Activated naive CD4-positive, alpha-beta T cell treated with anti-CD3 and anti-CD28 coated beads, Interleukin-2, amount 10 ng/mL, durations not matched to agents 7 days and 5 days (primary cell): Measurements from ENCODE around the gene KIAA1671.

Experiments
- CTCF ChIA-PET: fragments of 350-600 bp; sonication (Branson Sonifier 250); formaldehyde crosslinking; loops from one replicate; lab custom pipeline; 2021; ENCODE audit warnings: antibody characterized with exemption; lab: Charles Lee
- DNase-seq: peaks from one replicate; pipeline ENCODE4 v3.0.0-alpha.2; 2020
- H3K27ac Mint-ChIP-seq: one replicate; pipeline ENCODE4 v1.8.0; 2021; ENCODE audit warnings: mild to moderate bottlenecking, moderate library complexity, mixed read lengths
- H3K27me3 Mint-ChIP-seq: one replicate; pipeline ENCODE4 v1.8.0; 2021; ENCODE audit warnings: mild to moderate bottlenecking, mixed read lengths
- H3K36me3 Mint-ChIP-seq: one replicate; pipeline ENCODE4 v1.8.0; 2021; ENCODE audit warnings: mixed read lengths
- H3K4me1 Mint-ChIP-seq: one replicate; pipeline ENCODE4 v1.8.0; 2021; ENCODE audit warnings: mixed read lengths
- H3K4me3 Mint-ChIP-seq: one replicate; pipeline ENCODE4 v1.8.0; 2021; ENCODE audit warnings: mild to moderate bottlenecking, moderate library complexity, mixed read lengths
- H3K9me3 Mint-ChIP-seq: one replicate; pipeline ENCODE4 v1.8.0; 2021; ENCODE audit warnings: mixed read lengths

The KIAA1671 gene

DNA sequence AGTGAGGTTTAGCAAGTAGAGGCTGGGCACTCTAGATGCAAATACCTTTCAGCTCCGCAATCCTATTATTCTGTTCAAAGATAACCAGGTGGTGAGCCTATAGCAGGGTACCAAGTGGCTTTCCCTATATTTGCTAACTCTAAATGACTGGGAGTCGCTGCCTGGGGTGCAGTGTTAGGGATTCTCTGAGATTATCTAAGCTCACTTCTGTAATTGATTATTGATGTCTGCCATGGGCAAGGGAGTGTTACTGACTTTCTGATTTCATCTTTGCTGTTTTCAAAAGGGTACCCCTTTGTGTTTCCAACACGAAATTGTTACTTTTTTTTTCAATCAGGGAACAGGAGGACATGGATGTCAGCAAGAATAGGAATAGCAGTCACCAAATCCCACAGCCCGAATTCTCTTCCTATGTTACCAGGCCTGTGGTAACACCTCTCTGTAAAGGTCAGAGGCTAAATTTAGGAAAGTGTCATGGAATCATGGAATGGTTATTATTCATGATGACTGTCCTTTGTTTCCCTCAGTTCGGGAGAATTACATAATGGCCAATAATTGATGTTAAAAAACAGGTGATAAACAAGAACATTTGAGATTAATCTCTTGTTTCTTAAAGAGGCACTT lies 184.5 kb downstream of the KIAA1671 start:
- Mint-ChIP-seq H3K36me3 (peaks cover 5% of the 10 kb centered on the region), H3K9me3 (no peaks in the 10 kb centered on the region), H3K27me3 (no peaks in the 10 kb centered on the region), H3K4me3 (no peak overlapping the region), H3K27ac (no peak overlapping the region), H3K4me1 (no peaks in the 10 kb centered on the region)
- DNase-seq, result no peak
- CTCF ChIA-PET, result no interaction called here

DNA sequence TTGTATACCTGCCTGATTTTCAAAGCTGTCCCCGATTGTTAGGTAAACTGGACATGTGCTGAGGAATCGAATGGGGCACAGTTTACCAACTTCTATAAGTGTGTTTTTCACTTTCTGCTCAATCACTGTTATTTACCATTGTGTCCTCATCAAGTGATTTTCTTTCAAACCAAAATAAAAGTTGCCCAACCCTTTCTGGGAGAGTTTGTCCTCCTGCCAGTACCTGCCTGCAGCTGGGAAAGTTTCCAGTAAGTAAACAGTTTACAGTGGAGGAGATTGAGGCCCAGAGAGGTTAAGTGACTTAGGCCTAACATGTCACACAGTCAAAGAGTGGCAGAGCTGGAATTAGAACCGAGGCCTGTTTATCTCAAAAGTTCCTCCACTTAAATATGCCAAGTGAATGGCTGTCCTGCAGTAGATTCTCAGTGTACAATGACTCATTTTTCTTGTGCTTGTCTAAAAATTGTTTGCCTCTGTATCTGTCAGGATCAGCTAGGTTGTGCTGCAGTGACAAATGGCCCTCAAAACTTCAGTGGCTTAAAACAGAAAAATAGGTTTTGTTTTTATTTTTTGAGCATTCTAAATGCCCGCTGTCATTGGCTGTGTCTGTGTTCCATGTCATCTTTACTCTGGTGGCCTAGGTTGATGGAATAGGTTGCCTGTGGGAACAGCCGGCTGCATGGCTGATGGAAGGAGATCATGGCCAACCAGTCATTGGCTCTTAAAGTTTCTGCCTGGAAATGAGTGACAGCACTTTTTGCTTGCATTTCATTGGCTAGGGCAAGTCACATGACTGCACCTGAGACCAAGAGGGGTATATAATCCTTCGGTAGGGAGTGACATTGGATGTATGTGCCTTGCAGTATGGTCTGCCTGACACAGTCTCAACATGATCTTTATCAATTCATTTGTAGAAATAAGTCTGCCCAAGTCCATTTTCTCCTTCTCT lies 185.3 kb downstream of the KIAA1671 start:
- Mint-ChIP-seq H3K4me3 (no peak overlapping the region), H3K27ac (no peak overlapping the region), H3K9me3 (no peaks in the 10 kb centered on the region), H3K27me3 (no peaks in the 10 kb centered on the region), H3K36me3 (peaks cover 5% of the 10 kb centered on the region), H3K4me1 (no peaks in the 10 kb centered on the region)
- CTCF ChIA-PET, result no interaction called here
- DNase-seq, result no peak

DNA sequence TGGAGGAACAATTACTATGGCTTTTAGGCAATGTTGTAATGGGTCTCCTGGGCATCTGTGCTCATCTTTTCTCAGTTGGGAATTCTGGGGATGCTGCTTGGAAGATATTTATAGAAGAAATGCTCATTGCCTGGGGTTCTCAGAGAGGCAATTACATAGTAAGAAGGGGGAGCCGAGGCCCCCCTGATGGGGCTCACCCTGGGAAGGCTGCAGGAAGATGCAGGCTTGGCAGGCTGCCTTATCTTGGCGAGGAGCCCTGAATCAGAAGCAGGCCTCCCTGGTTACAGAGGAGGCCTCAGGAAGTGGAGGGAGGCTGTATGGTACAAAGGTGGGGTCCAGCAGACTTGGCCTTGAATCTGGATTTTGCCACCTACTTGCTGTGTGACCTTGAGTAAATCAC lies 186.5 kb downstream of the KIAA1671 start:
- CTCF ChIA-PET, result no interaction called here

DNA sequence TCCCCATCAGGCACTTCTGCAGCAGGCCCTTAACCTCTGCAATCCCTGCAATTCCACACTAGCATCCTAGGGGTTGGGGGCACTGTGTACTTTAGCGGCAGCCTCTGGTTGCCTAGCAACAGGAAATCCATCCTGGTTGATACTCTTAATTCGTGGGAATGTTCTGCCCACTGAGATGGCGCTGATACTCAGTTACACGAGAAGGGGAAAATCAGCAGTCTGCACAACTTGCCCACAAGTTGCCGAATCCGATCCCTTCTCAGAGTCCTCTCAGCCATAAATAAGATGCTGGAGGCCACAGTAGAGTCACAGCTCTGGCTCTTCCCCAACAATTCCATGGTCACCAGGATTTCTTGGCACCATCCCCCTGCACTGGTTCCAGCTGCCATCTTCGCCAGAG lies 189.6 kb downstream of the KIAA1671 start:
- Mint-ChIP-seq H3K4me1 (no peaks in the 10 kb centered on the region), H3K36me3 (peaks cover 5% of the 10 kb centered on the region), H3K27ac (no peak overlapping the region), H3K27me3 (no peaks in the 10 kb centered on the region), H3K4me3 (no peak overlapping the region), H3K9me3 (no peaks in the 10 kb centered on the region)
- DNase-seq, result no peak
- CTCF ChIA-PET, result no interaction called here

More for the DNA sequence above, 186.5 kb downstream of the KIAA1671 start:
- H3K4me3 Mint-ChIP-seq, result no peak overlapping the region
- no peaks in the 10 kb centered on the region for H3K4me1 Mint-ChIP-seq
- H3K9me3 Mint-ChIP-seq, result no peaks in the 10 kb centered on the region
- no peaks in the 10 kb centered on the region for H3K27me3 Mint-ChIP-seq
- peaks cover 5% of the 10 kb centered on the region for H3K36me3 Mint-ChIP-seq
- H3K27ac Mint-ChIP-seq, result no peak overlapping the region
- DNase-seq, result no peak

DNA sequence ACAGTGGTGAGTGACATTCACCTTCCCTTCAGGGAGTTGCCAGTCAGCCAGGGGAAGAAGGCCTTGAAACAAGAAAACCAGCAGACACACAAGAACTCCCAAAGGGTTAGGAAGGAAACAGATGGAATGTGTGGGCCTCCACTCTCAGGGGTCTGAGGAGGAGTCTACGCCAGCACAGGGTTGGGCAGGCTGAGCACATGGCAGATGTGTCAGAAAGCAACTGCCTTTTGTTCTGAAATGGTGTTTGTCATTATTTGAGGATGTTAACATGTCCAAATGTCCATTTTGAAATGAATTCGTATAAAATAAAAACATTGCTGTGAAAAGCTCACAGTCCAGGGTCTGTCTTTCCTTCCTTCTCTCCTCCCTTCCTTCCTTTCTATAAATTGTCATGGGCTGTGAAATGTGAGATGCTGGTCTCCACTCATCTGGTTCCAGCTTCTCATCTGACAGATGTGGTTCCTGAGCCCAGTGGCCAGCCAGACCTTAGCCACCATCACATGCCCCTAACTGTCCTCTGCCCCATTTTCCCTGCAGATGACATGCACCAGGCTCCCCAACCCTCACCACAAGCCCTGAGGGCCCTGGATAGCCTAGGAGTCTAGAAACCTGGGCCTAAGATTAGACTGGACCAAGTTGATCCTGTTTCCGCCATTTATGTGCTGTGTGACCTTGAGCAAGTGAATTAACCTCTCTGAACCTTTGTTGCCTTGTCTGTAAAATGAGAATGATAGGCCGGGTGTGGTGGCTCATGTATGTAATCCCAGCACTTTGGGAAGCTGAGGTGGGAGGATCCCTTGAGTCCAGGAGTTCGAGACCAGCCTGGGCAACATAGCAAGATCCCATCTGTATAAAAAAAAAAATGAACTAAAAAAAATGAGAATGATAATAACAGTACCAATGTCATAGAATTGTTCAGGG lies 190.9 kb downstream of the KIAA1671 start:
- Mint-ChIP-seq H3K9me3 (no peaks in the 10 kb centered on the region), H3K4me3 (no peak overlapping the region), H3K27ac (no peak overlapping the region), H3K27me3 (no peaks in the 10 kb centered on the region), H3K36me3 (peaks cover 1% of the 10 kb centered on the region), H3K4me1 (no peaks in the 10 kb centered on the region)
- DNase-seq, result no peak
- CTCF ChIA-PET, result no interaction called here

DNA sequence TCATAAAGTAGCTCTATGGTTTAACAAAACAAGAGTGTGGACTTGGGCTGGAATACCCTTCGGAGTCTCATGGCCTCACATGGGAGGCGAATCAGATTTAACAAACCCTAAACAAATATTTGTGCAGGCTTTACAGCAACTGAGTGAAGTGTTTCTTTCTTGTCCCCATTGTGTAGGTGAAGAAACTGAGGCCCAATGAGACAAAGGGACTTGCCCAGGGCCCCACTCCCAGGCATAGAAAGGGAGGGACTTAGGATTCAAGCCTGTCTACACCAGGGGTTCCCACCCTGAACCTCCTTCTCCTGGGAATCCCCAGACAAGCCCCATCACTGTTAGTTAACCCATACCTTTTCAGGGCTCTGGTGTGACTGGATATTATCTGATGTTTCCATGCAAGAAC lies 192.0 kb downstream of the KIAA1671 start:
- DNase-seq, result no peak
- Mint-ChIP-seq H3K4me3 (no peak overlapping the region), H3K27me3 (no peaks in the 10 kb centered on the region), H3K4me1 (no peaks in the 10 kb centered on the region), H3K36me3 (no peaks in the 10 kb centered on the region), H3K27ac (no peak overlapping the region), H3K9me3 (no peaks in the 10 kb centered on the region)
- CTCF ChIA-PET, result no interaction called here

DNA sequence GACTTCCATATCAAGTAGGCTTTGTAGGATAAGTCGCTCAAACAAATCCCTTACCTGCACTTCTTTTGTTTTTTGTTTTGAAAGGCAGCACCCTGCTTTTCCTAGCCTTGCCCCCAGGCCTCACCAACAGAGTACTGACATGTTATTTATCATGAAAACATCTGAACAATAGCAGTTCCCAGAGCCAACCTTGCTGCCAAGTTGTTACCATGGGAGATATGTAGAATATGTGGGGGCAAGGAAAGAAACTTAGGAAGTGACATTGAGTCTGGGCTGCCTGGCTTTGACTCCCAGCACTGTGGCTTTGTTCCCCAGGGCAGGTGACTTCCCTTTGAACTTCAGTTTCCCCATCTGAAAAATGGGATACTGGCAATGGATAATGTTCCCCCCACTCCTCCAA lies 193.8 kb downstream of the KIAA1671 start:
- no peak overlapping the region for H3K27ac Mint-ChIP-seq
- H3K9me3 Mint-ChIP-seq, result no peaks in the 10 kb centered on the region
- H3K4me3 Mint-ChIP-seq, result no peak overlapping the region
- H3K4me1 Mint-ChIP-seq, result no peaks in the 10 kb centered on the region
- H3K36me3 Mint-ChIP-seq, result no peaks in the 10 kb centered on the region
- CTCF ChIA-PET, result no interaction called here
- no peak for DNase-seq
- no peaks in the 10 kb centered on the region for H3K27me3 Mint-ChIP-seq

DNA sequence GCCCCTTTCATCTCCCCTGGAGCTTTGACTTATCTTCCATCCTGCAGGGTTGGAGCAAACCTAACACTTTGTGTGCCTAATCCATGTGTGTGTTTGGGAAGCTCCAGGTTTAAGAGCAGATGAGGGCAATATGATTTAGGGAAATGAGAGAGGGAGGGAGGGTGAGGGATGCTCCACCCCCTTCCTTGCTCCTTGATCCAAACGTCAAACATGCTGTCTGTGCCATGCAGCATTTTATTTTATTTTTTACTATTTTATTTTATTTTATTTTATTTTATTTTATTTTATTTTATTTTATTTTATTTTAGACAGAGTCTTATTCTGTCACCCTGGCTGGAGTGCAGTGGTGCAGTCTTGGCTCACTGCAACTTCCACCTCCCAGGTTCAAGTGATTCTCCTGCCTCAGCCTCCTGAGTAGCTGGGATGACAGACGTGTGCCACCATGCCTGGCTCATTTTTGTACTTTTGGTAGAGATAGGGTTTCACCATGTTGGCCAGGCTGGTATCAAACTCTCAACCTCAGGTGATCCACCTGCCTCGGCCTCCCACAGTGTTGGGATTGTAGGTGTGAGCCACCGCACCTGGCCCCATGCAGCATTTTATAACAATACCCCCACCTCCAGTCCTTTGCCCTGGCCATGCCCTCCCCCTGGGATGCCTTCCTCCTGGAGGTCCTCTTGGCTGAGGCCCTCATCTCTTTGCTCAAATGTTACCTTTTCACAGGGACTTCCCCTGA lies 194.6 kb downstream of the KIAA1671 start:
- DNase-seq, result no peak
- H3K9me3 Mint-ChIP-seq, result no peaks in the 10 kb centered on the region
- H3K27me3 Mint-ChIP-seq, result no peaks in the 10 kb centered on the region
- no peak overlapping the region for H3K27ac Mint-ChIP-seq
- H3K36me3 Mint-ChIP-seq, result no peaks in the 10 kb centered on the region
- no peak overlapping the region for H3K4me3 Mint-ChIP-seq
- CTCF ChIA-PET, result no interaction called here
- H3K4me1 Mint-ChIP-seq, result no peaks in the 10 kb centered on the region

DNA sequence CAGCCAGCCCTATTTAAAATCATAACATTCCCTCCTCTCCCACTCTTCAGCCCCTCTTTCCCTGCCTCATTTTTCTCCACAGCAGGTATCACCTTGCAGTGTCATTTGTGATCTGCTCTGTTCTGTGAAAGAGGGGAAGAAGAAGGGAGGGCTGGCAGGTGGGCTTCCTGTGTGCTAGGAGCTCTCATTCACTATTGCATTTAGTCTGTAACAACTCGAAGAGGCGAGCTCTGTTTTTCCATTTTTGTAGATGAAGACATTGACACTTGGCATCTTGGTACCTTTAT lies 195.1 kb downstream of the KIAA1671 start:
- no peaks in the 10 kb centered on the region for H3K4me1 Mint-ChIP-seq
- CTCF ChIA-PET, result no interaction called here
- H3K36me3 Mint-ChIP-seq, result no peaks in the 10 kb centered on the region
- H3K27ac Mint-ChIP-seq, result no peak overlapping the region
- no peak for DNase-seq
- H3K9me3 Mint-ChIP-seq, result no peaks in the 10 kb centered on the region
- H3K27me3 Mint-ChIP-seq, result no peaks in the 10 kb centered on the region
- no peak overlapping the region for H3K4me3 Mint-ChIP-seq

DNA sequence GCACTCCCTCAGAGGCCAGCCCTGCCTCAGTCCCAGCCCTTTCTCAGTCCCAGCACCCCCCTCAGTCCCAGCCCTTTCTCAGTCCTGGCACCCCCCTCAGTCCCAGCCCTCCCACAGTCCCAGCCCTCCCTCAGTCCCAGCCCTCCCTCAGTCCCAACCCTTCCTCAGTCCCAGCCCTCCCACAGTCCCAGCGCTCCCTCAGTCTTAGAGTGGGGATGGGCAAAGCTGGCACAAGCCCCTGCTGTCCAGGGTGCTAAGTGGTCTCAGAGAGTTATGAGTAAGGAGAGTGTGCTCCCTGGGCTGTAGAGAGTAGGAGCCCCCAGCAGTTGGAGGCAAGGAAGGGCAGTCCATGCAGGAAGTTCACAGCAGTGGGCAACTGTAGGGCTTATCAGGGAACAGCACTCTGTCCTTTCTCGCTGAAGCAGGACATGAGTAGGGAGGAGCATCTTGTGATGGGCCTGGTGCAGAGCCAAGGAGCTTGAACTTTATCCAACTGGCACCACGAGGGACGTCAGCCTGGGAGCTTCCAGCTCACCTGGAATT lies 195.7 kb downstream of the KIAA1671 start:
- no peaks in the 10 kb centered on the region for H3K4me1 Mint-ChIP-seq
- H3K27ac Mint-ChIP-seq, result no peak overlapping the region
- H3K4me3 Mint-ChIP-seq, result no peak overlapping the region
- CTCF ChIA-PET, result no interaction called here
- DNase-seq, result no peak
- no peaks in the 10 kb centered on the region for H3K27me3 Mint-ChIP-seq
- H3K9me3 Mint-ChIP-seq, result no peaks in the 10 kb centered on the region
- no peaks in the 10 kb centered on the region for H3K36me3 Mint-ChIP-seq

DNA sequence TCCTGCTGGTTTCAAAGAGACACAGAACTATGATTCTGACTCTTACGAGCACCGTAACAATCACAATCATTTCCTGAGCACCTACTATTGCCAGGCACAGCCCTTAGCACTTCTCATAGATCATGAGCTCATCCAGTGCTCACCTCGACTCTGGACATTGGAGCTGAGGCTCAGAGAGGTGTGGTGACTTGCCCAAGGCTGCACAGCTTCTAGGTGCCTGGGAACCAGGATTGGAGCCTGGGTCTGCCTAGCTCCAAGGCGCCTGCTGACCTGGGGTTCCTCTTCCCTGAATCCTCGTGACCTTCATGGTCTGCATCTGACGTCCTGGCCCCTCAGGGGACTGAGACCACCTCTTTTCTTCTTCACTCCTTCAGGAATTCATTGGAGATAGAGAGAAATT lies 196.5 kb downstream of the KIAA1671 start:
- Mint-ChIP-seq H3K27me3 (no peaks in the 10 kb centered on the region), H3K27ac (no peak overlapping the region), H3K4me3 (no peak overlapping the region), H3K4me1 (no peaks in the 10 kb centered on the region), H3K9me3 (no peaks in the 10 kb centered on the region), H3K36me3 (no peaks in the 10 kb centered on the region)
- no peak for DNase-seq
- CTCF ChIA-PET, result no interaction called here

DNA sequence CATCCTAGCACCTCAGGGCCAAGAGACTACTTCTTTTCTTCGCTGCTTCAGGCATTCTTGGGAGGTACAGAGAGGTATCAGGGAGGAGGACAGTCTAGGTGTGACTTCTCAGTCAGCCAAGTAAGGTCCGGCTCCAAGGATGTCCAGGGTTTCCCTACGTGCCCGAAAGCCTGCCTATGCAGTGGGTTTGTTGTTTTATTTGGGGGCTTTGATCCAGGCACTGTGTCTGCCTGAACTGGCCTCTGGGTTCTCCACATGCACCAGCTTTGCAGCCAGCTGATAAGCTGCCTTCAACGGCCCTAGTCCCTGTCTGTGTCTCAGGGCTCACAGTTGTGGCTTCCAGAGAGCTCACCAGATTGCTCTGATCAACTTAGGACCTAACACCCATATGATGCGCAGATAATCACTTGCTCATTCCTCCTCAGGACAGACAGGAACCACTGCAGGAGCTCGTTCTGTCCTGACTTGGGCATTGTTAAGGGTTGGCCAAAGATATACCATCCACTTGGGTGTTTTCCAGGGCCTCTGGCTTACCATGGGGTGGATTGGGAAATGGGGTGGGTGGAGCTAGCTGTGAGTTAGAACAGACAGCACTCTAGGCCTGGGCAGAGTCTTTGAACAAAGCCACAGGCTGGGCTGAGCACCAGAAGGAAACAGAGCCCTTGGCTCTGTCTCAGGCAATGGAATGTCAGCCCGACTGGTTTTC lies 201.6 kb downstream of the KIAA1671 start:
- CTCF ChIA-PET, result no interaction called here
- H3K36me3 Mint-ChIP-seq, result no peaks in the 10 kb centered on the region
- H3K27ac Mint-ChIP-seq, result no peak overlapping the region
- no peaks in the 10 kb centered on the region for H3K9me3 Mint-ChIP-seq
- H3K4me3 Mint-ChIP-seq, result no peak overlapping the region
- H3K27me3 Mint-ChIP-seq, result no peaks in the 10 kb centered on the region
- no peak for DNase-seq
- H3K4me1 Mint-ChIP-seq, result no peaks in the 10 kb centered on the region

DNA sequence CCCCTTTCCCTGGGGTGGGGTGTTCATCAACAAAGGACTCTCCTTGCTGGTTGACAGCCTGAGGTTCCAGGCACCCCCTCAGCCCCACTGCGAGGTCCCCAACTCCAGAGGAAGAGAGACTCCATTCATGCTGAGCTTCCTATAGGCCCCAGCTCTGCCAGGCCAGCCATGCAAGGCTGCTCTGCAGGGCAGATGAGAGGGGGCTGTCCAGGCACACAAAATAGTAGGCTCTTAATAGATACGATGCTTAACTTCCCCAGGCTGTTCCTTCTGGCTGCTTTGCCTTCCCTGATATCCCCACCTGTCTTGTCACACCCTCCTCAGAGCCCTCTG lies 202.1 kb downstream of the KIAA1671 start:
- Mint-ChIP-seq H3K27me3 (no peaks in the 10 kb centered on the region), H3K36me3 (no peaks in the 10 kb centered on the region), H3K9me3 (no peaks in the 10 kb centered on the region), H3K4me3 (no peak overlapping the region), H3K27ac (no peak overlapping the region), H3K4me1 (no peaks in the 10 kb centered on the region)
- CTCF ChIA-PET, result no interaction called here
- no peak for DNase-seq
